Vagina (tissue), 2 donors: ENCODE data around the gene C1QTNF5. TPM values are rescaled to one million over a fixed set of nuclear protein-coding genes. Genes with fewer than 3 reads are reported as not detected.

Experiments
- DNase-seq, 2 donors: peaks; one replicate each; pipeline ENCODE4 v3.0.0-alpha.2; 2017; ENCODE audit errors: extremely low spot score in 2 of 2
- H3K27ac ChIP-seq: fragments of 200-600 bp; sonication (generic); one replicate; pipeline ENCODE4 v1.5.1; 2019
- H3K27me3 ChIP-seq: fragments of 200-600 bp; sonication (generic); one replicate; pipeline ENCODE4 v1.5.1; 2019
- H3K36me3 ChIP-seq, 2 donors: fragments of 200-600 bp; sonication (generic); one replicate each; pipeline ENCODE4 v1.5.1; 2017 to 2019
- H3K4me1 ChIP-seq: fragments of 200-600 bp; sonication (generic); one replicate; pipeline ENCODE4 v1.5.1; 2019
- H3K4me3 ChIP-seq, 2 donors: fragments of 200-600 bp; sonication (generic); 1 replicate in 1 of 2; 2 replicates in 1 of 2; pipeline ENCODE4 v1.5.1; 2016 to 2019
- H3K9me3 ChIP-seq: fragments of 200-600 bp; sonication (generic); one replicate; pipeline ENCODE4 v1.5.1; 2019
- CTCF ChIP-seq, 3 experiments: fragments of 450-650 bp in 2 of 3; fragments of 200-600 bp in 1 of 3; sonication (generic) in 1 of 3; IDR thresholded peaks; one replicate each; pipeline ENCODE4 v1.5.1; 2017 to 2019; ENCODE audit warnings: antibody characterized with exemption in 3 of 3, mild to moderate bottlenecking in 2 of 3, moderate library complexity in 2 of 3
- POLR2A ChIP-seq, 2 donors: fragments of 450-650 bp; IDR thresholded peaks; one replicate each; pipeline ENCODE4 v1.6.1; 2017; ENCODE audit warnings: antibody characterized with exemption in 2 of 2, mild to moderate bottlenecking in 2 of 2, moderate library complexity in 2 of 2
- POLR2AphosphoS5 ChIP-seq, 2 donors: sonication (generic); formaldehyde crosslinking; IDR thresholded peaks; one replicate each; pipeline ENCODE4 v1.9.0; 2017; ENCODE audit warnings: antibody characterized with exemption in 2 of 2, mild to moderate bottlenecking in 2 of 2, low read depth in 1 of 2; ENCODE audit not compliant: insufficient read depth in 1 of 2
- intact Hi-C: fragments of 100-400 bp; cut with DNase I; formaldehyde crosslinking; loops from one replicate; pipeline ENCODE4 v1.15.1; 2023
- total RNA-seq: library from RNA; depleted of rRNA; stranded (reverse); fragments of >200 nt; gene quantifications from one replicate; pipeline ENCODE4 v1.2.3, GENCODE V29; 2016

Gene C1QTNF5
- total RNA-seq, 1 donor from 2014 or later, result 32.2 TPM

- Histone ChIP-seq H3K36me3 (no peaks in the 10 kb centered on the region), H3K4me1 (peaks cover 58% of the 10 kb centered on the region), H3K9me3 (no peaks in the 10 kb centered on the region), H3K27ac (peak overlapping the region; percentile 96), H3K27me3 (no peaks in the 10 kb centered on the region), H3K4me3 (peak overlapping the region in 1 of 2 donors; percentile 20)
- intact Hi-C loops, result loop anchor here (10.0 kb wide), 1 partner anchor 233 kb away; the partner anchor contains the start of genes C2CD2L and DPAGT1
- no peak for TF ChIP-seq CTCF (IDR thresholded peaks at IDR 0.05)
- peak in 1 of 2 donors; percentile 2 for TF ChIP-seq POLR2AphosphoS5 (IDR thresholded peaks at IDR 0.05; ENCODE audit: insufficient read depth in 1 of 2, low read depth in 1 of 2)
- no peak for DNase-seq
Observed at GRCh38 chr11:119337581-119338317, 2.9 kb downstream of the C1QTNF5 start.

GRCh38 chr11:119336744-119337469 is 3.8 kb downstream of the C1QTNF5 start:
- Histone ChIP-seq H3K36me3 (no peaks in the 10 kb centered on the region), H3K4me1 (peaks cover 58% of the 10 kb centered on the region), H3K4me3 (no peak overlapping the region), H3K9me3 (no peaks in the 10 kb centered on the region), H3K27me3 (no peaks in the 10 kb centered on the region), H3K27ac (no peak overlapping the region)
- DNase-seq, result no peak
- no peak for TF ChIP-seq POLR2A (IDR thresholded peaks at IDR 0.05)
- TF ChIP-seq CTCF (IDR thresholded peaks at IDR 0.05), result no peak
- no peak for TF ChIP-seq POLR2AphosphoS5 (IDR thresholded peaks at IDR 0.05; ENCODE audit: insufficient read depth in 1 of 2, low read depth in 1 of 2)
- intact Hi-C loops, result loop anchor here (10.0 kb wide), 1 partner anchor 232 kb away; the partner anchor contains the start of genes C2CD2L and DPAGT1

- H3K4me1 ChIP-seq, result peaks cover 51% of the 10 kb centered on the region
- no peak for DNase-seq
- TF ChIP-seq POLR2AphosphoS5 (IDR thresholded peaks at IDR 0.05; ENCODE audit: insufficient read depth in 1 of 2, low read depth in 1 of 2), result no peak
- TF ChIP-seq POLR2A (IDR thresholded peaks at IDR 0.05), result no peak
- TF ChIP-seq CTCF (IDR thresholded peaks at IDR 0.05), result no peak
Observed at GRCh38 chr11:119335655-119336543, 4.8 kb downstream of the C1QTNF5 start.

GRCh38 chr11:119335091-119335654 is 5.5 kb downstream of the C1QTNF5 start:
- intact Hi-C loops, result loop anchor here (10.0 kb wide), 1 partner anchor 230 kb away; the partner anchor contains the start of genes C2CD2L and DPAGT1
- H3K27me3 ChIP-seq, result no peaks in the 10 kb centered on the region
- no peak for TF ChIP-seq CTCF (IDR thresholded peaks at IDR 0.05)
- TF ChIP-seq POLR2AphosphoS5 (IDR thresholded peaks at IDR 0.05; ENCODE audit: insufficient read depth in 1 of 2, low read depth in 1 of 2), result no peak
- TF ChIP-seq POLR2A (IDR thresholded peaks at IDR 0.05), result no peak
- peak overlapping the region; percentile 92 to 98 for H3K4me3 ChIP-seq
- no peak for DNase-seq
- H3K36me3 ChIP-seq, result no peaks in the 10 kb centered on the region
- H3K9me3 ChIP-seq, result no peaks in the 10 kb centered on the region
- H3K27ac ChIP-seq, result peak overlapping the region; percentile 87
- H3K4me1 ChIP-seq, result peaks cover 44% of the 10 kb centered on the region

More at GRCh38 chr11:119335655-119336543, 4.8 kb downstream of the C1QTNF5 start:
- Histone ChIP-seq H3K4me3 (no peak overlapping the region), H3K36me3 (no peaks in the 10 kb centered on the region), H3K27me3 (no peaks in the 10 kb centered on the region), H3K27ac (no peak overlapping the region), H3K9me3 (no peaks in the 10 kb centered on the region)
- intact Hi-C loops, result loop anchor here (10.0 kb wide), 1 partner anchor 231 kb away; the partner anchor contains the start of genes C2CD2L and DPAGT1
